Stomach (tissue), 9 donors: ENCODE measurements around the gene ROBO1. TPM values are rescaled to one million over a fixed set of nuclear protein-coding genes. Genes with fewer than 3 reads are reported as not detected.

Source experiments
- DNase-seq, 2 donors: peaks; one replicate each; pipeline versions ENCODE4 v3.0.0 to v3.0.0-alpha.2; 2013 to 2019
- H3K27ac ChIP-seq, 5 donors: fragments of 200-600 bp in 4 of 5; sonication (generic) in 4 of 5; one replicate each; pipeline ENCODE4 v1.5.1; 2013 to 2019; ENCODE audit warnings: mild to moderate bottlenecking in 1 of 5, moderate library complexity in 1 of 5
- H3K27me3 ChIP-seq, 3 donors: fragments of 200-600 bp; sonication (generic); one replicate each; pipeline ENCODE4 v1.5.1; 2017 to 2019; ENCODE audit warnings: mixed run types in 1 of 3
- H3K36me3 ChIP-seq, 4 donors: fragments of 200-600 bp; sonication (generic); 1 replicate in 3 of 4; 2 replicates in 1 of 4; pipeline ENCODE4 v1.5.1; 2016 to 2019
- H3K4me1 ChIP-seq, 4 donors: fragments of 200-600 bp; sonication (generic); one replicate each; pipeline ENCODE4 v1.5.1; 2016 to 2019
- H3K4me3 ChIP-seq, 4 donors: fragments of 200-600 bp; sonication (generic) in 3 of 4; one replicate each; pipeline ENCODE4 v1.5.1; 2016 to 2019; ENCODE audit warnings: mild to moderate bottlenecking in 1 of 4
- H3K9me3 ChIP-seq, 4 donors: fragments of 200-600 bp; sonication (generic); one replicate each; pipeline ENCODE4 v1.5.1; 2016 to 2019
- EP300 ChIP-seq: sonication (generic); formaldehyde crosslinking; IDR thresholded peaks from one replicate; pipeline ENCODE4 v1.6.1; 2017; ENCODE audit warnings: antibody characterized with exemption
- POLR2A ChIP-seq, 4 donors: fragments of 450-650 bp; IDR thresholded peaks; one replicate each; pipeline ENCODE4 v1.6.1; 2016; ENCODE audit warnings: antibody characterized with exemption in 4 of 4, control low read depth in 2 of 4, mild to moderate bottlenecking in 1 of 4, moderate library complexity in 1 of 4
- POLR2AphosphoS5 ChIP-seq, 3 donors: sonication (generic); formaldehyde crosslinking; IDR thresholded peaks; one replicate each; pipeline ENCODE4 v1.6.1; 2016; ENCODE audit warnings: antibody characterized with exemption in 3 of 3
- WGBS, 5 donors: extraction: QIAGEN DNeasy Blood & Tissue Kit in 3 of 5; methylation state at CpG; one replicate each; pipeline versions ENCODE4 v1.1.5 to v1.1.7; 2013 to 2018; 5-methylcytosine and 5-hydroxymethylcytosine counted together
- intact Hi-C: fragments of 100-400 bp; cut with DNase I; formaldehyde crosslinking; loops from one replicate; pipeline ENCODE4 v1.15.1; 2023; ENCODE audit warnings: low total_unique reads
- polyA plus RNA-seq, 3 donors: library from polyadenylated mRNA; stranded (reverse); fragments of 200-250 nt; gene quantifications; one replicate each; pipeline ENCODE4 v1.2.3, GENCODE V29; 2013
- total RNA-seq, 5 donors: library from RNA; depleted of rRNA; stranded (reverse); fragments of >200 nt; gene quantifications; one replicate each; pipeline versions ENCODE4 v1.1.0 to v1.2.3, GENCODE V29; 2014 to 2016
- TF ChIP-seq, protein P1 (sequence below), 7 experiments: fragments of 450-650 bp in 4 of 7; fragments of 200-600 bp in 3 of 7; sonication (generic) in 3 of 7; IDR thresholded peaks; one replicate each; pipeline ENCODE4 v1.5.1; 2016 to 2019; ENCODE audit warnings: antibody characterized with exemption in 7 of 7, control low read depth in 2 of 7, mild to moderate bottlenecking in 1 of 7
- donor health status: healthy with polysubstance abuse.
- donor health status: Bipolar disorder and iron deficiency.
- donor health status: healthy.

Gene ROBO1
- total and polyA plus RNA-seq, 8 donors = 2.0 to 174 (median 4.5) TPM

- TF ChIP-seq POLR2AphosphoS5 (IDR thresholded peaks at IDR 0.05) = no peak
- no peak for TF ChIP-seq POLR2A (IDR thresholded peaks at IDR 0.05)
- TF ChIP-seq EP300 = no peak
- TF ChIP-seq, protein P1, sequence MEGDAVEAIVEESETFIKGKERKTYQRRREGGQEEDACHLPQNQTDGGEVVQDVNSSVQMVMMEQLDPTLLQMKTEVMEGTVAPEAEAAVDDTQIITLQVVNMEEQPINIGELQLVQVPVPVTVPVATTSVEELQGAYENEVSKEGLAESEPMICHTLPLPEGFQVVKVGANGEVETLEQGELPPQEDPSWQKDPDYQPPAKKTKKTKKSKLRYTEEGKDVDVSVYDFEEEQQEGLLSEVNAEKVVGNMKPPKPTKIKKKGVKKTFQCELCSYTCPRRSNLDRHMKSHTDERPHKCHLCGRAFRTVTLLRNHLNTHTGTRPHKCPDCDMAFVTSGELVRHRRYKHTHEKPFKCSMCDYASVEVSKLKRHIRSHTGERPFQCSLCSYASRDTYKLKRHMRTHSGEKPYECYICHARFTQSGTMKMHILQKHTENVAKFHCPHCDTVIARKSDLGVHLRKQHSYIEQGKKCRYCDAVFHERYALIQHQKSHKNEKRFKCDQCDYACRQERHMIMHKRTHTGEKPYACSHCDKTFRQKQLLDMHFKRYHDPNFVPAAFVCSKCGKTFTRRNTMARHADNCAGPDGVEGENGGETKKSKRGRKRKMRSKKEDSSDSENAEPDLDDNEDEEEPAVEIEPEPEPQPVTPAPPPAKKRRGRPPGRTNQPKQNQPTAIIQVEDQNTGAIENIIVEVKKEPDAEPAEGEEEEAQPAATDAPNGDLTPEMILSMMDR (IDR thresholded peaks at IDR 0.05) = no peak
- H3K9me3 ChIP-seq = no peaks in the 10 kb centered on the region
- H3K4me3 ChIP-seq = no peak overlapping the region
- 78 to 94% (median 89%) methylated on average over 4 of the region's 4 CpGs for WGBS, 5 donors
- H3K36me3 ChIP-seq = no peaks in the 10 kb centered on the region
- H3K27me3 ChIP-seq = no peaks in the 10 kb centered on the region
- intact Hi-C loops = no loop called here
- no peak for DNase-seq
- no peak overlapping the region for H3K27ac ChIP-seq
- H3K4me1 ChIP-seq = no peaks in the 10 kb centered on the region
Observed at GRCh38 chr3:79380581-79380980, 387.2 kb downstream of the ROBO1 start.

- WGBS, 5 donors = 58 to 64% (median 59%) methylated on average over 3 of the region's 3 CpGs
- intact Hi-C loops = no loop called here
Observed at GRCh38 chr3:79378064-79378463, 389.7 kb downstream of the ROBO1 start.

DNA sequence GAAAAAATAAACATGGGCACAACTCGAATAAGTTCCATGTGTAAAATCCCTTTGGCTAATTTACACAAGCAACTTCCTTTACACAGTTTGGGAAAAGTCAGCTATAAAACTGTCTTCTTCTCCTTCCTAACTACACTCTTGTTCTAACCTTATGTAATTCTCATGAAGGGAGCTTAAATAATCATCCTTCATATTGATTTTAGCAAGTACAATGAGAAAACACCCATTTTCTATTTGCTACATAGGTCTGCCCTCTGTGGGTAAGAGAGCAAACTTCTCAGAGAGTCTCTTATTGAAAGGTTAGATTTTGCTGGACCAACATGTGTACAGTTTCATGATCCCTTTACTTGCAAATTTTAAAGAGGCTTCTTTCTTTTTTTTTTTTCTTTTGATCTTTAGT is 398.5 kb downstream of the ROBO1 start:
- 6 to 47% (median 16%) methylated on average over 1 of the region's 1 CpG for WGBS, 5 donors
- intact Hi-C loops = no loop called here
- no peaks in the 10 kb centered on the region for H3K36me3 ChIP-seq
- no peaks in the 10 kb centered on the region for H3K27me3 ChIP-seq
- H3K4me1 ChIP-seq = peaks cover 0 to 8% (median 0%) of the 10 kb centered on the region in 4 donors
- H3K4me3 ChIP-seq = no peak overlapping the region
- H3K9me3 ChIP-seq = peaks cover 0 to 4% (median 0%) of the 10 kb centered on the region in 4 donors
- no peak for TF ChIP-seq EP300
- DNase-seq = no peak
- H3K27ac ChIP-seq = no peak overlapping the region

More at GRCh38 chr3:79378064-79378463, 389.7 kb downstream of the ROBO1 start:
- H3K36me3 ChIP-seq = no peaks in the 10 kb centered on the region
- no peak overlapping the region for H3K27ac ChIP-seq
- H3K27me3 ChIP-seq = no peaks in the 10 kb centered on the region
- H3K4me1 ChIP-seq = no peaks in the 10 kb centered on the region
- DNase-seq = no peak
- H3K9me3 ChIP-seq = no peaks in the 10 kb centered on the region
- H3K4me3 ChIP-seq = no peak overlapping the region
- TF ChIP-seq EP300 = no peak
- no peak for TF ChIP-seq POLR2A (IDR thresholded peaks at IDR 0.05)
- TF ChIP-seq POLR2AphosphoS5 (IDR thresholded peaks at IDR 0.05) = no peak
- TF ChIP-seq, protein P1 (IDR thresholded peaks at IDR 0.05) = no peak

GRCh38 chr3:79368403-79368802 is 399.4 kb downstream of the ROBO1 start:
- Histone ChIP-seq H3K9me3 (peaks cover 0 to 4% (median 0%) of the 10 kb centered on the region in 4 donors), H3K27ac (no peak overlapping the region), H3K36me3 (no peaks in the 10 kb centered on the region), H3K4me1 (peaks cover 0 to 8% (median 0%) of the 10 kb centered on the region in 4 donors), H3K27me3 (no peaks in the 10 kb centered on the region), H3K4me3 (no peak overlapping the region)
- 64 to 74% (median 71%) methylated on average over 3 of the region's 3 CpGs for WGBS, 5 donors
- no peak for TF ChIP-seq POLR2AphosphoS5 (IDR thresholded peaks at IDR 0.05)
- TF ChIP-seq, protein P1 (IDR thresholded peaks at IDR 0.05) = no peak
- no peak for TF ChIP-seq EP300
- TF ChIP-seq POLR2A (IDR thresholded peaks at IDR 0.05) = no peak
- DNase-seq = no peak
- intact Hi-C loops = no loop called here

- Histone ChIP-seq H3K9me3 (peaks cover 0 to 4% (median 0%) of the 10 kb centered on the region in 4 donors), H3K4me1 (peaks cover 0 to 8% (median 0%) of the 10 kb centered on the region in 4 donors), H3K27ac (no peak overlapping the region), H3K36me3 (no peaks in the 10 kb centered on the region), H3K27me3 (no peaks in the 10 kb centered on the region), H3K4me3 (no peak overlapping the region)
- DNase-seq = no peak
- intact Hi-C loops = no loop called here
- WGBS, 5 donors = 93 to 97% (median 94%) methylated on average over 6 of the region's 6 CpGs
- TF ChIP-seq, protein P1 (IDR thresholded peaks at IDR 0.05) = no peak
- TF ChIP-seq POLR2AphosphoS5 (IDR thresholded peaks at IDR 0.05) (no peak), POLR2A (IDR thresholded peaks at IDR 0.05) (no peak), EP300 (no peak)
Observed at GRCh38 chr3:79367803-79368202, 400.0 kb downstream of the ROBO1 start.
